ENCODE data around the gene ACVR2B. TPM values are rescaled to one million over a fixed set of nuclear protein-coding genes. Genes with fewer than 3 reads are reported as not detected.

The ACVR2B gene
- total RNA-seq, 4 donors from 2014 or later: 3.1 to 13.8 (median 9.4) TPM

DNA sequence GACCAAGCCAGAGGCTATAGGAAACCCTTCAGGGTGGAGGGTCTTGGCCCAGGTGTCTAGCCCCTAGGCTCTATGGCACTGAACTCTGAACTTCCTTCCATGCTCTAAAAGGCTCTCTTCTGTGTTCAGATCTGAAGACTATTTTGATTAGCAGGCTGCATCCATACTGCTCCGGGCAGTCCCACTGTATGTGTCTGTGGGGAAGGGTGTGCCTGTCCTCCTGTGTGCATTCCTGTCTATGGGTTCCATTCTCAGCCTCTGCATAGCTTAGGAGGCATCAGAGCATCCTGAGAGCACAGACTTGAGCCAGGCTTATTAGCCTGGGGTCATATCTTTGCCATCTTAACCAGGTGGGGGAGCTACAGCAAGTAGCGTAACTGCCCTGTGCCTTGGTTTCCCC, 80.5 kb downstream of the ACVR2B start:
- intact Hi-C loops (cut with DNase I; ENCODE audit: low total_unique reads): no loop called here
- H3K4me1 ChIP-seq: no peaks in the 10 kb centered on the region
- no peaks in the 10 kb centered on the region for H3K27me3 ChIP-seq
- H3K27ac ChIP-seq: no peak overlapping the region
- H3K9me3 ChIP-seq: no peaks in the 10 kb centered on the region
- no peaks in the 10 kb centered on the region for H3K36me3 ChIP-seq
- TF ChIP-seq POLR2A (IDR thresholded peaks at IDR 0.05): no peak
- TF ChIP-seq, protein P1, sequence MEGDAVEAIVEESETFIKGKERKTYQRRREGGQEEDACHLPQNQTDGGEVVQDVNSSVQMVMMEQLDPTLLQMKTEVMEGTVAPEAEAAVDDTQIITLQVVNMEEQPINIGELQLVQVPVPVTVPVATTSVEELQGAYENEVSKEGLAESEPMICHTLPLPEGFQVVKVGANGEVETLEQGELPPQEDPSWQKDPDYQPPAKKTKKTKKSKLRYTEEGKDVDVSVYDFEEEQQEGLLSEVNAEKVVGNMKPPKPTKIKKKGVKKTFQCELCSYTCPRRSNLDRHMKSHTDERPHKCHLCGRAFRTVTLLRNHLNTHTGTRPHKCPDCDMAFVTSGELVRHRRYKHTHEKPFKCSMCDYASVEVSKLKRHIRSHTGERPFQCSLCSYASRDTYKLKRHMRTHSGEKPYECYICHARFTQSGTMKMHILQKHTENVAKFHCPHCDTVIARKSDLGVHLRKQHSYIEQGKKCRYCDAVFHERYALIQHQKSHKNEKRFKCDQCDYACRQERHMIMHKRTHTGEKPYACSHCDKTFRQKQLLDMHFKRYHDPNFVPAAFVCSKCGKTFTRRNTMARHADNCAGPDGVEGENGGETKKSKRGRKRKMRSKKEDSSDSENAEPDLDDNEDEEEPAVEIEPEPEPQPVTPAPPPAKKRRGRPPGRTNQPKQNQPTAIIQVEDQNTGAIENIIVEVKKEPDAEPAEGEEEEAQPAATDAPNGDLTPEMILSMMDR (IDR thresholded peaks at IDR 0.05): no peak
- DNase-seq: no peak
- no peak overlapping the region for H3K4me3 ChIP-seq

DNA sequence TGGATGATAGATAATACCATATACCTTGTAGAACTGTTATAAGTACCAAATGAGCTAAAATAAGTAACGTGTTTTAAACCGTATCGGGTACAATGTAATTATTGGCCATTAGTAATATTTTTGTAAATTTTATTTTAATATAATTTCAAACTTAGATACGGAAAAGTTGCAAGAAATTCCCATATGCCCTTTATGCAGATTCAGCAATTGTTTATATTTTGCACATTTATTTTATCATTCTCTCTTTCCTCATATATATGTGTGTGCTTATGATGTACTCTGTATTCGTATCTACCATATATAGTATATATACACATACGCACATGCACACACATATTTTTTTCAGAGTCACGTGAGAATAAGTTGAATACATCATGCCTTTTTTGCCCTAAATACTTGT, 80.9 kb downstream of the ACVR2B start:
- intact Hi-C loops (cut with DNase I; ENCODE audit: low total_unique reads): no loop called here
- Histone ChIP-seq H3K9me3 (no peaks in the 10 kb centered on the region), H3K27me3 (no peaks in the 10 kb centered on the region), H3K36me3 (no peaks in the 10 kb centered on the region), H3K27ac (no peak overlapping the region), H3K4me3 (no peak overlapping the region), H3K4me1 (no peaks in the 10 kb centered on the region)
- no peak for DNase-seq
- TF ChIP-seq POLR2A (IDR thresholded peaks at IDR 0.05): no peak
- TF ChIP-seq, protein P1 (IDR thresholded peaks at IDR 0.05): no peak

DNA sequence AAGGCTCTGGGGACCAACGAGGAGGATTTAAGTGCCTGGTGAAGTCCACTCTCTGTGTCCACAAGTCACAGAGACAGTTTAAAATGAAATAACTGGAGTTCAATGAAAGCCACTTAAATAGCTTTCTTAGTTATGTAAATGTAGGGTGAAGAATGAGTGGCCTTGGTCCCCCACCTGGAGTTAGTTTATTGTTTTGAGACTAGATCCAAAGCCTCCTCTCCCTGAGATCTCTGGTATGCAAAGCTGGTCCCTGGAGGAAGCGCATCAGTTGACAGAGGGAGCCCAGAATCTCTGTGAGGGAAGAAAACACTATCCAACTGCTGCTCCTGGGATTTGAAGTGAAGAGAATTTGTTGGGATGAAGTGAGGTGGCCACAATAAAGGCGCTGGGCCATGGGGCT, 83.0 kb downstream of the ACVR2B start:
- intact Hi-C loops (cut with DNase I; ENCODE audit: low total_unique reads): no loop called here
- TF ChIP-seq, protein P1 (IDR thresholded peaks at IDR 0.05): no peak
- no peak for TF ChIP-seq POLR2A (IDR thresholded peaks at IDR 0.05)
- Histone ChIP-seq H3K4me3 (no peak overlapping the region), H3K9me3 (no peaks in the 10 kb centered on the region), H3K36me3 (no peaks in the 10 kb centered on the region), H3K27ac (no peak overlapping the region), H3K27me3 (no peaks in the 10 kb centered on the region), H3K4me1 (no peaks in the 10 kb centered on the region)
- no peak for DNase-seq

DNA sequence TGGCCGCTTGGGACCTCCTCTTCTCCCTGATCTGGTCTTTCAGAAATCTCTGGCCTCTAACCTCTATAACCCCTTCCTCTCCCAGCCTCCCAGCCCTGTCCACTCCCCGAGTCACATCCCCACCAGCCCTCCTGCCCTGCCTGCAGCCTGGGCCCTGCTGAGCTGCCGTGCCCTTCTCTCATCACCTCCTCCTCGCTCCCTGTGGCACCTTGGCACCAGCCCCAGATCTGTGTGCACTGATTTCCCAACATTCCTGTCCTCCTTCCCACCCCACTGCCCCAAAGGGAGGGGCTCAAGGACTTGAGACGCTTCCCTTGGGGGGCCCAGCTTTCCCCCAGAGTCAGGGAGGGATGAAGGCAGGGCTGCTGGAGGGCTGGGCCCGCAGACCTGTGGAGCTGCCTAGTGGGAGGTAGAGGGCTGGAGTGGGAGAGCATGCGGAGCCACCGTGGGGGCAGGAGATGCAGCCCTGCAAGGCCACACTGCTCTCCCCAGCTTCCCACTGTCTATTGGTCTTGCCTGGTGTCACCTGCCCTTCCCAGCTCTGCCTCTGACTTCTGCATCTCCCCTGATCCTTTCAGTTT, 85.2 kb downstream of the ACVR2B start:
- DNase-seq: no peak

DNA sequence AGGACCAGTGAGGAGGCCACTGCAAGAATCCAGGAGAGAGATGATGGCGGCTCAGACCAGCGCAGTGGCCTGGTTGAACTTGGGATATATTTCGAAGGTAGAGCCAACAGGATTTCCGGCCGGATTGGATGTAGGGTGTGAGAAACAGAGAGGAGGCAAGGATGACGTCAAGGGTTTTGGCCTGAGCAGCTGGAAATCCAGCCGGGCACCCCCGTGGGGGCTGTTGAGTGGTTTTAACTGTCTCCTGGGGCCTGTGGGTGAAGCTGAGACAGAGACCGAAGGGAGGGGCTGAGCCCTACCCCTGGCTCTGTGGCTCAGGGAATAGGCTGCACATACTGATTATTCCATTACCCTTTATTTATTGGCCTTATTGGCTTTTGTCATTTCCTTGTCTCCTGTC, 88.1 kb downstream of the ACVR2B start:
- no peak overlapping the region for H3K27ac ChIP-seq

More for the DNA sequence above, 85.2 kb downstream of the ACVR2B start:
- H3K27ac ChIP-seq: no peak overlapping the region
- H3K4me3 ChIP-seq: no peak overlapping the region
- no peaks in the 10 kb centered on the region for H3K36me3 ChIP-seq
- no peaks in the 10 kb centered on the region for H3K27me3 ChIP-seq
- TF ChIP-seq, protein P1 (IDR thresholded peaks at IDR 0.05): no peak
- H3K4me1 ChIP-seq: no peaks in the 10 kb centered on the region
- H3K9me3 ChIP-seq: no peaks in the 10 kb centered on the region
- intact Hi-C loops (cut with DNase I; ENCODE audit: low total_unique reads): no loop called here

More for the DNA sequence above, 88.1 kb downstream of the ACVR2B start:
- TF ChIP-seq, protein P1 (IDR thresholded peaks at IDR 0.05): no peak
- TF ChIP-seq POLR2A (IDR thresholded peaks at IDR 0.05): no peak
- Histone ChIP-seq H3K9me3 (no peaks in the 10 kb centered on the region), H3K4me1 (no peaks in the 10 kb centered on the region), H3K27me3 (no peaks in the 10 kb centered on the region), H3K4me3 (no peak overlapping the region), H3K36me3 (no peaks in the 10 kb centered on the region)
- intact Hi-C loops (cut with DNase I; ENCODE audit: low total_unique reads): no loop called here
- DNase-seq: no peak

Small RNAs within 50 kb of the gene (small RNA-seq; reads per million reads assigned to genes)
- gene RF00019: not detected

Other genes with a start within 250 kb of the ACVR2B start
- gene SLC22A13, start 188.1 kb upstream of the ACVR2B start, total RNA-seq: under 1 TPM in 2 of 4 donors, not detected in 2; under 0.01 to 0.70 TPM
- under 1 TPM in 1 of 4 donors, not detected in 3; 0.28 TPM for gene SLC22A14, start 171.6 kb upstream of the ACVR2B start, total RNA-seq
- gene XYLB, start 107.1 kb upstream of the ACVR2B start, total RNA-seq: 10 to 100 TPM in 1 of 4 donors, 1 to 10 TPM in 2, under 1 TPM in 1; 0.26 to 12.7 (median 6.5) TPM
- gene EXOG, start 42.5 kb downstream of the ACVR2B start, total RNA-seq: 10 to 100 TPM in 2 of 4 donors, 1 to 10 TPM in 2; 6.2 to 22.8 (median 13.8) TPM
- gene SCN5A, start 195.8 kb downstream of the ACVR2B start, total RNA-seq: 1 to 10 TPM in 2 of 4 donors, under 1 TPM in 1, not detected in 1; under 0.01 to 3.2 (median 1.6) TPM